ENCODE results near the gene KRTAP12-3.
"Not testable (repeated sequence)": the region's sequence is repeated elsewhere in the genome, so short reads cannot be mapped to it uniquely, and the experiment has no call there.

Gene KRTAP12-3

GRCh38 chr21:44646366-44647221 lies 11.1 kb upstream of the KRTAP12-3 start, which contains the start of gene KRTAP10-11:
Gene KRTAP10-11 (plus strand): TSS chr21:44646414. CDS start chr21:44646459, 45 bp downstream.
- not testable (repeated sequence) for H3K36me3 ChIP-seq (ENCODE audit: control insufficient read depth, insufficient read depth, low read length); H3K27me3 ChIP-seq (ENCODE audit: control insufficient read depth, insufficient read depth, low read length); H3K4me3 ChIP-seq (ENCODE audit: low read depth, low read length); H3K4me1 ChIP-seq (ENCODE audit: control insufficient read depth, insufficient read depth, low read length); H3K9me3 ChIP-seq (ENCODE audit: control insufficient read depth, insufficient read depth, low read length)
- H3K9ac ChIP-seq (ENCODE audit: low read depth, low read length) = peak within 1 kb of the TSS; percentile 2

- no peaks in the 10 kb centered on the region for H3K27me3 ChIP-seq (ENCODE audit: control insufficient read depth, insufficient read depth, low read length)
- peak overlapping the region; percentile 2 for H3K9ac ChIP-seq (ENCODE audit: low read depth, low read length)
- H3K4me1 ChIP-seq (ENCODE audit: control insufficient read depth, insufficient read depth, low read length) = no peaks in the 10 kb centered on the region
- no peaks in the 10 kb centered on the region for H3K36me3 ChIP-seq (ENCODE audit: control insufficient read depth, insufficient read depth, low read length)
- no peaks in the 10 kb centered on the region for H3K9me3 ChIP-seq (ENCODE audit: control insufficient read depth, insufficient read depth, low read length)
- no peak overlapping the region for H3K4me3 ChIP-seq (ENCODE audit: low read depth, low read length)
Measured at GRCh38 chr21:44647222-44647552, 10.5 kb upstream of the KRTAP12-3 start.

GRCh38 chr21:44648557-44649311 lies 9.0 kb upstream of the KRTAP12-3 start:
- Histone ChIP-seq H3K4me1 (ENCODE audit: control insufficient read depth, insufficient read depth, low read length) (no peaks in the 10 kb centered on the region), H3K9ac (ENCODE audit: low read depth, low read length) (no peak overlapping the region), H3K36me3 (ENCODE audit: control insufficient read depth, insufficient read depth, low read length) (no peaks in the 10 kb centered on the region), H3K27me3 (ENCODE audit: control insufficient read depth, insufficient read depth, low read length) (no peaks in the 10 kb centered on the region), H3K9me3 (ENCODE audit: control insufficient read depth, insufficient read depth, low read length) (no peaks in the 10 kb centered on the region), H3K4me3 (ENCODE audit: low read depth, low read length) (no peak overlapping the region)

- Histone ChIP-seq H3K4me1 (ENCODE audit: control insufficient read depth, insufficient read depth, low read length) (no peaks in the 10 kb centered on the region), H3K9me3 (ENCODE audit: control insufficient read depth, insufficient read depth, low read length) (no peaks in the 10 kb centered on the region)
Measured at GRCh38 chr21:44649521-44650100, 8.1 kb upstream of the KRTAP12-3 start.

GRCh38 chr21:44650265-44650972 lies 7.3 kb upstream of the KRTAP12-3 start:
- Histone ChIP-seq H3K27me3 (ENCODE audit: control insufficient read depth, insufficient read depth, low read length) (no peaks in the 10 kb centered on the region), H3K9ac (ENCODE audit: low read depth, low read length) (no peak overlapping the region), H3K36me3 (ENCODE audit: control insufficient read depth, insufficient read depth, low read length) (no peaks in the 10 kb centered on the region), H3K4me1 (ENCODE audit: control insufficient read depth, insufficient read depth, low read length) (no peaks in the 10 kb centered on the region), H3K4me3 (ENCODE audit: low read depth, low read length) (no peak overlapping the region), H3K9me3 (ENCODE audit: control insufficient read depth, insufficient read depth, low read length) (no peaks in the 10 kb centered on the region)

More at GRCh38 chr21:44649521-44650100, 8.1 kb upstream of the KRTAP12-3 start:
- Histone ChIP-seq H3K27me3 (ENCODE audit: control insufficient read depth, insufficient read depth, low read length) (no peaks in the 10 kb centered on the region), H3K9ac (ENCODE audit: low read depth, low read length) (no peak overlapping the region), H3K36me3 (ENCODE audit: control insufficient read depth, insufficient read depth, low read length) (no peaks in the 10 kb centered on the region), H3K4me3 (ENCODE audit: low read depth, low read length) (no peak overlapping the region)

GRCh38 chr21:44650973-44651675 lies 6.6 kb upstream of the KRTAP12-3 start:
- Histone ChIP-seq H3K4me1 (ENCODE audit: control insufficient read depth, insufficient read depth, low read length) (no peaks in the 10 kb centered on the region), H3K9me3 (ENCODE audit: control insufficient read depth, insufficient read depth, low read length) (no peaks in the 10 kb centered on the region), H3K27me3 (ENCODE audit: control insufficient read depth, insufficient read depth, low read length) (no peaks in the 10 kb centered on the region), H3K9ac (ENCODE audit: low read depth, low read length) (no peak overlapping the region), H3K4me3 (ENCODE audit: low read depth, low read length) (no peak overlapping the region), H3K36me3 (ENCODE audit: control insufficient read depth, insufficient read depth, low read length) (no peaks in the 10 kb centered on the region)

GRCh38 chr21:44653123-44653522 lies 4.6 kb upstream of the KRTAP12-3 start:
- H3K4me1 ChIP-seq (ENCODE audit: control insufficient read depth, insufficient read depth, low read length) = no peaks in the 10 kb centered on the region
- H3K27me3 ChIP-seq (ENCODE audit: control insufficient read depth, insufficient read depth, low read length) = no peaks in the 10 kb centered on the region
- H3K9me3 ChIP-seq (ENCODE audit: control insufficient read depth, insufficient read depth, low read length) = no peaks in the 10 kb centered on the region
- H3K4me3 ChIP-seq (ENCODE audit: low read depth, low read length) = no peak overlapping the region
- H3K36me3 ChIP-seq (ENCODE audit: control insufficient read depth, insufficient read depth, low read length) = no peaks in the 10 kb centered on the region
- H3K9ac ChIP-seq (ENCODE audit: low read depth, low read length) = no peak overlapping the region

GRCh38 chr21:44653656-44654575 lies 3.8 kb upstream of the KRTAP12-3 start:
- Histone ChIP-seq H3K9me3 (ENCODE audit: control insufficient read depth, insufficient read depth, low read length) (no peaks in the 10 kb centered on the region), H3K4me1 (ENCODE audit: control insufficient read depth, insufficient read depth, low read length) (peaks cover under 1% of the 10 kb centered on the region)

GRCh38 chr21:44654576-44655175 lies 3.1 kb upstream of the KRTAP12-3 start, which contains the start of gene KRTAP12-4:
Gene KRTAP12-4 (minus strand): TSS chr21:44654659. CDS start chr21:44654614, 45 bp downstream.
- Histone ChIP-seq H3K9ac (ENCODE audit: low read depth, low read length) (no peak within 1 kb of the TSS), H3K36me3 (ENCODE audit: control insufficient read depth, insufficient read depth, low read length) (no peaks in the 10 kb centered on the region), H3K9me3 (ENCODE audit: control insufficient read depth, insufficient read depth, low read length) (no peaks in the 10 kb centered on the region), H3K27me3 (ENCODE audit: control insufficient read depth, insufficient read depth, low read length) (no peaks in the 10 kb centered on the region), H3K4me1 (ENCODE audit: control insufficient read depth, insufficient read depth, low read length) (peaks cover 7% of the 10 kb centered on the region), H3K4me3 (ENCODE audit: low read depth, low read length) (no peak within 1 kb of the TSS)

More at GRCh38 chr21:44653656-44654575, 3.8 kb upstream of the KRTAP12-3 start:
- Histone ChIP-seq H3K4me3 (ENCODE audit: low read depth, low read length) (no peak overlapping the region), H3K9ac (ENCODE audit: low read depth, low read length) (no peak overlapping the region), H3K27me3 (ENCODE audit: control insufficient read depth, insufficient read depth, low read length) (no peaks in the 10 kb centered on the region), H3K36me3 (ENCODE audit: control insufficient read depth, insufficient read depth, low read length) (no peaks in the 10 kb centered on the region)

- Histone ChIP-seq H3K9me3 (ENCODE audit: control insufficient read depth, insufficient read depth, low read length) (no peaks in the 10 kb centered on the region), H3K27me3 (ENCODE audit: control insufficient read depth, insufficient read depth, low read length) (no peaks in the 10 kb centered on the region), H3K4me3 (ENCODE audit: low read depth, low read length) (no peak overlapping the region), H3K4me1 (ENCODE audit: control insufficient read depth, insufficient read depth, low read length) (peaks cover 16% of the 10 kb centered on the region), H3K9ac (ENCODE audit: low read depth, low read length) (no peak overlapping the region), H3K36me3 (ENCODE audit: control insufficient read depth, insufficient read depth, low read length) (no peaks in the 10 kb centered on the region)
Measured at GRCh38 chr21:44656868-44657267, 864 bp upstream of the KRTAP12-3 start.

Measured in iPS-15b (cell line).